ENCODE measurements around the gene NEK6.

NEK6 gene

DNA sequence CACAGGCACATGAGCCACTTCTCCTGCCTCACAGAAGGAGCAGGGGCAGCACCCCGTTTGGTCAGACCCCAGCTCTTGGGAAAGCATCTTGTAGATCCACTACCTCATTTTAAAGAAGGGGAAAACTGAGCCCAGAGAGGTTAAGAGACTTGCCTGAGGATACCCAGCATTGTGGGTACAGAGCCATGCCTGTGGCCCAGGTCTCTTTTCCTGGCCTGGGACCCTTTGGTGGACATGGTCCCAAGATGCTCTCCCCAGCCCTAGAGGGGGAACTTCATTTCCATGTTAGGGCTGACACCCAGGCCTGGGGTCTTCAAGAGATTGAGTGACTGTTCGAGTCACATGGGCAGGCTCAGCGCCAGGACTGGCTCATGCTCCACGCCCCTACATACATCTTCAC, 64.2 kb downstream of the NEK6 start:
- DNase-seq (ENCODE audit: low spot score), result no peak

DNA sequence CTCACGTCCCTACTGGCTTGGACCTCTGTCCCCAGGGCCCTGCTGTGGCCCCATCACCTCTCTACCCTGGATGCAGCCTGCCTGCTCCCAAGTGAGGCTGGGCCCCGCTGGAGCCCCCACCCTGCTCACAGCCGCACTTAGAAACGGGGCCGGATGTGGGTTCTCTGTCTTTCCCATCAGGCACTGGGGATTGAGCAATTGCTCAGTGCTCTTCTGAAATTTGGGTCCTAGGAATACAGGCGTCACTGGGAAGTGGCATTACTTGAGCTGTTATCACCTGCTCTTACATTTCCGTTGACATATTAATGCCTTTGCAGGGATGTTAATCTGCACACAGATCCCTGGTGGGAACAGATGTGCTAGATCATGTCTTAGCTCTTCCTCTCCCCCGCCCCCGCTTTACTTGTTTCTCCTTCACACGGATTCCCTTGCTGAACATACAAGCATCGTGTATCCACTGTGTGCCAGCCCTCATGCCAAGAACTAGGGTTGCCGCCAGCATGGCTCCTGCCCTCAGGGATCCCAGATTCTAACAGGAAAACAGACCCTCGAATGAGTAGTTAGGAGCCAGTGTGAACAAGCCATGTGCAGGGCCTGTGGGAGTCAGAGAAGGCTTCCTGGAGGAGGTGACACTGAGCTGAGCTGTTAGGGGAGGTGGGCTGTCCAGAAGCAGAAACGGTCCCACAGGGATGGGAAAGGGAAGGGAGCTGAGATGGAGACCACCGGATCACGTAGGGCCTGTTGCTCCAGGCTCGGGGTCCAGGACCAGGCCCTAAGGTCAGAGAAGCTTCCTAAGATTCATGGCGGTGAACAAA, 65.1 kb downstream of the NEK6 start:
- no peak for DNase-seq (ENCODE audit: low spot score)

DNA sequence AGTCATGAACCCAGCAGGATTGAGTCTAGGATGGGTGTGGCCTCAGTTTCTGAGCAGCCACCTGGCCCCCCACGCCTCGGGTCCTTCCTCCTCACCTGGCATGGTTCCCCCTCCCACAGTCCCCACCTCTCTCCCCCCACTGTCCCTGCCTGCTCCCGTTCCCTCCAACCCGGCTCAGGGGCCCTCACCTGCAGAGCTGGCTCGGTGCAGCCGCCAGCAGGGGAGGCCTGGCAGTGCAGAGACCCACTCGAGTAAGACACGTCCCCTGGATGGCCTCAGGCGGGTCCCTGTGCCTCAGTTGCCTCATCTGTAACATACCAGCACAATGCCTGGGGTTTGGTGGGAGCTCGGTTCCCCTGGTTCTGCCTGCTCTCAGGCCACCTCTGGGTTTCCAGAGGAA, 66.2 kb downstream of the NEK6 start:
- DNase-seq (ENCODE audit: low spot score), result no peak

DNA sequence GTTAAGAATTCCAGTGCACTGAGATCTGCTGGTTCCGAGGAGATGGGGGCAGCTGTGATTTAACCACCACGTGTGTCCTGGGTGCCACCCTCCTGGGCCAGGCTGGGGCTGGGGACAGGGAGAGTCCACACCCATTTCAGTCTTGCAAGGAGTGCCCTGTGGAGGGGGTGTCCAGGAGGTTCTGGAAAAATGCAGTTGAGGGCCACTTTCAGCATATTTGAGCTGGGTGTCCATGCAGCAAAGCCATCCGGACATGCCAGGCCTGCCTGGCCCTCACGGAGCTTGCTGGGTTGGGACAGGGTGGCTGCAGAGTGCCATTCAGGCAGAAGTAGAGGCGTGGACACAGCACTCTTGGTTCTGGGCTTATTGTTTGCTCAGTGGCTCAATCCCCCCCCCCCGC, 68.1 kb downstream of the NEK6 start:
- no peak for DNase-seq (ENCODE audit: low spot score)

DNA sequence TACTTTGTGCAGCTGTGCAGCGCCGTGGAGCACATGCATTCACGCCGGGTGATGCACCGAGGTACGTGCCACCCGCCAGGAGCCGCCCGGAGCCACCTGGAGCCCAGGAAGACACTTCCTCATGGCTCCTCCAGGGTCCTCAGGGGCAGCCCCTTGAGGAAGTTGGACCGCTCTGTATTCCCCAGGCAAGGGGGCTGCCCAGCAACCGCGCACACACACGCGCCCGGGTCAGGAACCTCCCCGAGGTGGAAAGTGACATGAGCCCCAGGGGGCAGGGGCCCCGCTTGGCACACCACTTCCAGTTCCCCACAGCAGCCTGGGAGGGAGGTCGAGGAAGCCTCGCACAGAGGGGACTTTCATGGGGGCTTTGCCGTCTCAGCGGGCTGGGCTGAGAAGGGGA, 68.6 kb downstream of the NEK6 start:
- no peak for DNase-seq (ENCODE audit: low spot score)

DNA sequence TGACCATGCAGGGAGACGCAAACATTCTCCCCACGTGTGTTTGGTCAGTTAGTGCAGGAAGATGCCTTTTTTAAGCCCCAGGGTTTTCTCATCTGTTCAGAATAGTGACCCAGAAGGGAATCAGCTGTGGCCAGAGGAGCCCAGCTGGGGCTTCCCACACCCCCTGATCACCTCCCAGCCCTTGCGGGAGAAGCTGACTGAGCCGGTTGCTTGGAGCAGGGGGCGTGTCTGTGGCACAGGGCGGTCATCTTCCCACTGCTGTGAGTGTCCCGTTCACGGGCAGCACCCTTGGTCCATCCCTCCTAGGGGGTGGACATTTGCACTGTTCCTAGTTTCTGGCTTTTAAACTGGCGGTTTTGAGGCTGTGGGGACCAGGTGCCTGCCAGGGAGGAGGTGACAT, 69.7 kb downstream of the NEK6 start:
- DNase-seq (ENCODE audit: low spot score), result no peak

DNA sequence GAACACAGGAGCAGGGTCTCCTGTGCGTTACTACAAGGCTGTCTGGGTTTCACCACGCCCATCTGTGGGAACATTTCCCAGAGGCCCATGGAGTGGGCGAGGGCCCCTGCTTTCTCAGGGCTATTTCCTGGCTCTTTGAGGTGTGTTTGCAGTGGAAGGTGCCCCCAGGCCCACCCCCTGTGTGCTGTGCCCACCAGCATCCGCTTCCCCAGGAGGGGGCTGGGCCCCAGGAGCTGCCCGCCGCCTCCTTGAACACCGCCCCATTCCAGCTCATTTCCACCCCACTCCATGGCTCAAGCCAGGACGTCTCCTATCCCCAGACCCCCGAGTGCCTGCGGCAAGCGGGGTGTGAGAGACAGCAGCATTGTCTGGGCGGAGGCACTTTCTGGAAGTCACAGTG, 70.5 kb downstream of the NEK6 start:
- no peak for DNase-seq (ENCODE audit: low spot score)

DNA sequence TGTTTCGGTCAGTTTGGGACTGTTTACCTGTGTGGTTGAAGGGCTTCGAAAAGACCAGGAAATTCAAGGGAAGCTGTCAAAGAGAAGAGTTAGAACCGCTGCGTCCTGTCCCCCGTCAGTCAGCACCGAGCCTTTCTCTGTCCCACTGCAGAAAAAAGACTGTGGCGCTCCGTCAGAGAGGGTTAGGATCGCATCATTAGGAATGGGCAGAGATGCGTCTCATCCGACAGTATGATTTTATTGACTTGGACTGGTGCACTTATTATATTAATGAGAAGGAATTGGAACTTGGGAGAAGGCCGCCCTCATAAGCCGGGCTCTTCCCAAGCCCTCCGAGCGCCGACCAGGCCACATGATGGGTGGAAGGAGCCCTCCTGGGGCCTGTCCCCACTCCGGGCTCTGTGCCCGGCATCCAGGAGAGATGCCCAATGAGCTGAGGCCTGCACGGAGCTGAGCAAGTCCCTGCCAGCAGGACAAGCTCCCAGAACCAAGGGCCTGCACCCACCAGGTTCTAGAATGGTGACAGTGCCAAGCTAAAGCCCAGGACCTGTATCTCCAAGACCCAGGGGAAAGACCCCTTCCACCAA, 71.5 kb downstream of the NEK6 start:
- DNase-seq (ENCODE audit: low spot score), result no peak

DNA sequence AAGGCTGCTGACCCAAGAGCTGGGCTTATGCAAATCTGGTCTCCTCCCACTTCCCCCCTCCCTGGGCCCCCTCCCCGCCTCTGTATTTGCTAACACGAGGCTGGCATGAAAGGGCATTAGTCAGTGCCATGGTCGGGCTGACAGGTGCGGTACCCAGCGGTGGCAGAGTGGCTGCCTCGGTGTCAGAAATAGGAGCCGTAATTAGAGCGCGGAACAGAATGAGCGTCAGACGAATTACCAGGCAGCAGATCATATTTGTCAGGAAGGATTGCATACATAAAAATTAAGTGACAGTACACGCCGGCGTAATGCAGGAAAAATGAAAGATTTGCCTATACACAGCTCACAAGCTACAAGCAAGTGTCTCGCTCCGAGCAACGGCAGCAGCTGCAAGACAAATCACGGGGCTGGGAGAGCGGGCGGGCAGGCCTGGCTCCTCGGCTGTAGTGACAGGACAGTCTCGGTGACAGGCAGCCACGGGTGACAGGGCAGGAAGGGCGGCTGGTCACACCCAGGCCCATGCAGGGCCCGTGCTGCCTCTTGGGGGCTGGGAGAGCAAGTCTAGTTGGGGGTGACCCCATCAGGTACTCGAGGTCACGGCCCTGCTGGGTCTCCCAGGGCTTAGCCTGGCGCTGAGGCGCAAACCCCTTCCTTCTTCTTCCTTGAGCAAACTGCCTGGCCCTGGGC, 72.4 kb downstream of the NEK6 start:
- DNase-seq (ENCODE audit: low spot score), result no peak

DNA sequence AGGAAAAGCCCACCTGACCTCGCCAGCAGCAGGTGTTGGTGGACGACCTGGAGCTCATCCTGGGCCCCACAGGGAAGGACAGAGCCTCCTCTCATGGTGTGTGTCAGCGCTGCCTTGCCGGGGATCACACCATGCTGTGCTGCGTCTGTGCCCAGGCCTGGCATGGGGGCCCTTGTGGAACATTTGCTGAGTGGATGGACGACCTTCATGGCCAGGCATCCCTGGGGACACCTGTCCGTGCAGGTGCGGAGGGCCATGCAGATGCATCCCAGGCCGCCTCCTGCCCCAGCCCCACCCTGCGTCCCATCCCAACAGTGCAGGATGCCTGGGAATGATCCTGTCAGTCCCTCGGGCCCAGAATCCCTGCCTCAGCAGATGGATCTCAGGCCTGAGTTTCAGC, 73.8 kb downstream of the NEK6 start:
- DNase-seq (ENCODE audit: low spot score), result no peak

DNA sequence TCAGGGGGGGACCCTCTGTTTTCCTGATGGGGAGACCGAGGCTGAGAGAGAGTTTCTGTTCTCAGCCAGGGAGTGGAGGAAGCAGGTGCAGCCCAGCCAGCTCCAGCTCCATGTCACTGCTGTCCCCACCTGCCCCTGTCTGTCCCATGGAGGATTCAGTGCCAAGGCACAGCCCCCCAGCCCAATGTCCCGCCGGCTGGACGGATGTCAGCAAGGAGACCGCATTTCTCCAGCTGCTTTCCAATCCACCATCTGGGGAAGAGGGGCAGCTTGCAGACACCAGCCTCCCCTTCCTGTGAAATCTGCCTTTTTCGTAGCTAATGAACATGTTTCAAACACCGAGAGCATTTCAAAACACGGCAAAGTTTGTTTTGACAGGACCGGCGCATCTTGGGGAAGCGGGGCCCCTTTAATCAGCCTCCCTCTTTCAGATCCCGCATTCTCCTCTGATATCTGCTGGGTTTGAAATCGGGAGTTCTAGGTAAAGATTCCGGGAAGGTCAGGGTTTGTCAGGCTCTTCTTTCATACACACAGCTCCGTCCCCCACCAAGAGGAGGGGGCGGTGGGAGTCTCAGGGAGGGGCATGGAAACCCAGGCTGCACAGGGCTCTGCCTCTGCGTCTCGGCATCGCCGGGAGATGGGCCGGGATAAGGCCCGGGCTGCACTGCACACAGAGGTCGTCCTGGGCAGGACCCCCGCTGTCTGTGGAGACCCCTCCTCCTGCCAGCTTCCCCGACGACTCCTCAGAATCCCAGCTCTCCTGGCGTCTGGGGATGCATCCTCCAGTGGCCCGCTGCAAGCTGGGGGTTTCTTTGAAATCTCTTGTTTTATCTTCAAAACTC, 74.8 kb downstream of the NEK6 start:
- DNase-seq (ENCODE audit: low spot score), result no peak

DNA sequence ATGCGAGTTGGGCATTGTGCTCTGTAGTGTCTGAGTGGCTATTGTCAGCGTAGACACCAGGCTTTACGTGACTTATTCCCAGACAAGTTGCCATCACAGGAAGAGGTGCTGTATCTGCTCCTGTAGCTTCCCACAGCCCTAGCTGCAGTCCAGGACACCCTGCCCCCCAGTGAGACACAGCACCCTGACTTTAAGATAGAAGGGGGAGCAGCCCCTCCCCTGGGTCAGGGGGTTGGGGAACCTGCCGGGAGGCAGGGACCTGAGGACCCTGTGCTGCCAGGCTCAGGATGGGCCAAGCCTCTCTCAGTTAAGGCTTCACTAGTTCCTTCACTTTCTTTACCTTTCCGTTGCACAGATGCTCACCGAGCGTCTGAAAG, 75.4 kb downstream of the NEK6 start:
- DNase-seq (ENCODE audit: low spot score), result no peak

DNA sequence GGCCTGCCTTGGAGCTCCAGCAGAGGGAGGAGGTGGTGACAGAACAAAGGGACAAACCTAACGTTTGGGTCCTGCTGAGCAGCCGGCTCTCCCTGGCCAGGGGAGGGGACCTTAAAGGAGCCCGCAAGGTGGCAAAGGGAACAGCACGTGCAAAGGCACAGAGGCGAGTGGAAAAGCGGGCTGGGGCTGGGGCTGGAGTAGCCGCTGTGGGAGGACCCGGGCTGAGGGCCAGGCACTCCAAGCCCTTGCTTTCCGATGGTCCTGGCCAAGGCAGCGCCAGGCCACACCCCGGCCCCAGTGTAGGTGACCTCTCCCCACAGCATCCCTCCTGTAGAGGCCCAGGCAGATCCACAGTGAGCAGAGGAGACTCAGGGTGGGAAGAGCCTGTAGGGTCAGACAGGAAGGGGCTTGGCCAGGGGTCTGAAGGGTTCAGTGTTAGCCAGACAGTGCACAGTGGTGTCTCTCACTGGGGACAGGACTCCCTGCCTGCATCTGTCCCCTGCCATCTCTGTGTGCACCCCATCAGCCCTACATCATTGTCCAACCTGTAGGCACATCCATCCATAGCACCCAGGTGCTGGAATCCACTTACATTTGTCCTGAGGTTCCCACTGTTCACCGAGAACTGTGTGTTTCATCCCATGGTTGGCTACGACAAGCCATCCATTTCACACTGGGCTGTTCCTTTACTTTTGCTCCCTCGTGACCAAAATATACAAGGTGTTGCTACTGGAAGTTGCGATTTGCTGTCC, 77.0 kb downstream of the NEK6 start:
- DNase-seq (ENCODE audit: low spot score), result no peak

DNA sequence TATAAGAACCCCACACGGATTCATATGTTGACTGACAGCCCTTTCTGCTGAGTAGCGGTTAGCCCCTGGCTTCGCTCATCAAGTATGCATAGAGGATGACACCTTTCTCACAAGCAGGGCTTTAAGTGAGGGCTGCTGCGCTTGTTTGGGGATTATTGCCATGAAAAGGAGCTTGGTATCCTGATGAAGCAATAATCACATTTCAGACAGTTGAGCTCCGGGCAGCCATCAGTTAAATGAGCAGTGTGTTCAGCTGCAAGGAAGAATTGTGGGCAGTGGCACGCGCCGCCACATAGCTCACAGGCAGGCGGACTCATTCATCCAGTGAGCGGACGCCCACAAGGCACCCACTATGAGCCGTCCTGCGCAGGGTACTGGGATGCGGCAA, 77.6 kb downstream of the NEK6 start:
- no peak for DNase-seq (ENCODE audit: low spot score)

DNA sequence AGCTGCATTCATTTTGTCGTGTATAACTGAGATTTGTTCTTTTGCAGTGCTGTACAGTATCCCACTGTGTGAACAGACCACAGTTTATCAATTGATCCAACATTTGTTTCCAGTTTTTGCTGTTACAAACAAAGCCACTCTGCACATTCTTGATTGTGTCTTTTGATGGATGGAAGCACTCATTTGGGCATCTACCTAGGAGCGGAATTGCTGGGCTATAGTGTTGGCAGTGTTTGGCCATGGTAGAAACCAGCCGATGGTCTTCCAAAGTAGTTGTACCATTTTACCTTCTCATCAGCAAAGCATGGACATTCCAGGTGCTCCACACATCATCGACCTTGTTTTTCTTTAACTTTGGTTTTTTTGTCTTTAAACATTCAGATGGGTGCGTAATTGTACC, 79.8 kb downstream of the NEK6 start:
- no peak for DNase-seq (ENCODE audit: low spot score)

DNA sequence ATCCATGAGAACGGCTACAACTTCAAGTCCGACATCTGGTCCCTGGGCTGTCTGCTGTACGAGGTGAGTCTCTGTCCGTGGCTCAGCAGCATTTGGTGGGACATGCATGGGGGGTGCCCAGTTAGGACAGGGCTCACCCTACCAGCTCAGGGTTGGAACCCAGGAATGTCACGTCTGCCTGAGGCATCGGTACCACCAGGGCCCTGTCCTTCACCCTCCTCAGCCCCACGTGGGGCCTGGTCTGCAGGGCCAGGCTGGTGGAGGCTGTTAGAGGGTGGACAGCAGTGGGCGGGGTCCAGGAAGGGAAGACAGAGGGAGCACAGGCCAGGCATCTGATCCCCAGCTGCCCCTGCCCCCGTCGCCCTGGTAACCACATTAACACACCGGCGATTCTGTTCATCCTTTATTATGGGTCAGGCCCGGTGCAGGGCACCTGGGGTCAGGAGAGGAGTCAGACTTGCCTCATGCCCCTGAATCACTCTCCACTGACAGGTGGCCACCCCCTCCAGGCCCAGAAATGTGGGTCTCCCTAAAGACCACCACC, 81.9 kb downstream of the NEK6 start:
- DNase-seq (ENCODE audit: low spot score), result no peak

DNA sequence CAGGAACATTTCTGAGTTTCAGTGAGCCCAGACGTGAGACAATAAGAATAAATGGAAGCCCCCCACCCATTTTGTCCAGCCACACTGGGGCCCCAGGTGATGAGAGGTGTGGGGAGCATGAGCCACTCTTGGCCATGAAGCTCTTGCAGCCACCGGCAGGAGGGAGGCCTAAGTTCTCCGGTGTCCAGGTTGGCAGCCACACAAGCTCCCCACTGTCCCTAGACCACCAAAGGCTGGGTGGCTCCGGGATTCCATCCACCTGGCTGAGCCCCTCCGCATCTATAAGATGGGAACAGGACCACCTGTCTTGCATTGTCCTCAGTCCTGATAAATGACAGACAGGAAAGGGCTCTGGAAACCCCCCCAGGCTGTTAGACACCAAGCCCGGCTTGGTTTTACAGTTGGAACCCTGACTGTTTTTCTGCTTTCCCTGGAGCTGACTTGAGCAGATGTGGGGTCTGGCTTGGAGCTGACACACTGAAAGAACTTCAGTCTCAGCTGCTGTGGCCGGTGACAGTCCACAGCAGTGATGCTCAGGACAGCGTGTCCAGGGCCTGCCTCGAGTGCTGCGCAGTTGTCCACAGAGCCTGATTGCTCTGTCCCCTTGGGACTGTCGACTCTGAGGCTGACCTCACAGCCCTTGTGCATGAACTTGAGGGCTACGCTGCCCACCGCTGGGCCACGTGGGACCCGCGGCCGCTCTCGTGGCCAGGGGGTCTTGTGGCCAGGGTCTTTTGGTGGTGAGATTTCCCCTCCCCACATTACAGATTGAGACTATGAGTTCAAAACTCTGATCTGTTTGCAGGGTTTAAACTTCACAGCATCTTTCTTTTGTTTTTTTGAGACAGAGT, 82.7 kb downstream of the NEK6 start:
- no peak for DNase-seq (ENCODE audit: low spot score)

DNA sequence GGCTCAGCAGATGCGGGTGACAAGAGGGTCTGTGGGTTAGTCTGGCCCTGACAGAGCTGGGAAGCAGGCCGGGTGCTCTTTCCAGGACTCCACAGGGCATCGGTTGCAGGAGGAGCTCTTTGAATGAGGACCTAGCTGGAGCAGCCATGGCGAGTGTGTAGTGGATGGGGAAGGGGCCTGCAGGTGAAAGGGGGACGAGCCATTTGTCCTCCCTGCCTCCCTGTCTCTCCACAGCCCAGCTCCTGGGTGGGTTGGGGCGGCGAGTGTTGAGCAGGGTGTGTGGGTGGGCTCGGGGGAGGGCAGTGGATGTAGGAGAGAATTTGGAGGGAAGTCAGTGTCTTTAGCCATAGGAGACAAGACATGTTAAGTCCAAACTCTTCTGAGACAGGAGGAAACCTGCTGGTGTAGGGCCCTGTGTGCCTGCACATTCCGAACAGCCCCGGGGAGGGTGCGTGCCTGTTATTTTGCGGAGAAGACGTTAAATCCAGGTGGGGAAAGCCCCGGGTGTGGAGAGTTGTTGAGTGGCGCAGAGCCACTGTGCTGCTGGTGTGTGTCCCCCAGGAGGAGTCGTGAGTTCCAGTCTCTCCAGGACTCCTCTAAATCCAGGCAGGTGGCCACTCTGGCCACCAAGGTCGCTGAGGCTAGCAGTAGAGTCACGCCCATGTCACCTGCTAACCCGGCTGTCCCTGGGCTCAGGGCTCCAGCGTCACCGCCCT, 83.9 kb downstream of the NEK6 start:
- no peak for DNase-seq (ENCODE audit: low spot score)

DNA sequence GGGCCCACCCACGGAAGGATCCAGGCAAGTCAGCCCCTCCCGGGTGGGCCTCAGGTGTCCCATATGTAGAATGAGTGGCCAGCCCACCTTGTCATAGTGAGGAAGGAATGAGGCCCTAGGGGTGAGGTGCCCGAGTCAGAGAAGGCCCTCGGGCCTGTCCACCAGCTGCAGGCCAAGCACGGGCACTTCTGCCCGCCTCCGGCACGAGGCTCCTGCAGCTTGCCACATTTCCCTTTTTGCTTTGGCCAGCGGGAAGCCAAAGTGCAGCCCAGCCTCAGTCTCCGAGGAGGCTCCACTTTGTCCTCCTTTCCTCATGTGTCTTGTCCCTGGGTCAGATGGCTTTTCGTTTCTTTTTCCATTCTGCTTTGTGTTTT, 84.6 kb downstream of the NEK6 start:
- DNase-seq (ENCODE audit: low spot score), result no peak
